Skeletal muscle satellite cell (primary cell): Measurements from ENCODE around the gene ARMC6. TPM values are rescaled to one million over a fixed set of nuclear protein-coding genes. Genes with fewer than 3 reads are reported as not detected.

Source experiments
- H3K27me3 ChIP-seq: 2 replicates; pipeline ENCODE4 v1.7.0; 2013; ENCODE audit warnings: low read length; ENCODE audit not compliant: control insufficient read depth, insufficient read depth
- H3K36me3 ChIP-seq: 2 replicates; pipeline ENCODE4 v1.7.0; 2013; ENCODE audit warnings: mild to moderate bottlenecking, control low read depth, low read length; ENCODE audit not compliant: insufficient read depth
- H3K4me1 ChIP-seq: 2 replicates; pipeline ENCODE4 v1.7.0; 2013; ENCODE audit warnings: low read length; ENCODE audit not compliant: control insufficient read depth, insufficient read depth
- H3K4me2 ChIP-seq: 2 replicates; pipeline ENCODE4 v1.7.0; 2013; ENCODE audit warnings: mild to moderate bottlenecking, low read length
- H3K4me3 ChIP-seq: 2 replicates; pipeline ENCODE4 v1.7.0; 2013; ENCODE audit warnings: low read length
- H3K9ac ChIP-seq: 2 replicates; pipeline ENCODE4 v1.7.0; 2013; ENCODE audit warnings: mild to moderate bottlenecking, low read depth, low read length, moderate library complexity
- H3K9me3 ChIP-seq: replicated peaks from 2 replicates; pipeline ENCODE4 v1.7.0; 2013; ENCODE audit warnings: mild to moderate bottlenecking, control low read depth, low read length
- total RNA-seq: library from RNA; depleted of rRNA; stranded (reverse); fragments of >200 nt; gene quantifications from 2 replicates; pipeline ENCODE4 v1.2.3, GENCODE V29; 2012; rRNA removed

ARMC6 gene
- total RNA-seq, result 49.7 and 55.3 TPM in 2 replicates

DNA sequence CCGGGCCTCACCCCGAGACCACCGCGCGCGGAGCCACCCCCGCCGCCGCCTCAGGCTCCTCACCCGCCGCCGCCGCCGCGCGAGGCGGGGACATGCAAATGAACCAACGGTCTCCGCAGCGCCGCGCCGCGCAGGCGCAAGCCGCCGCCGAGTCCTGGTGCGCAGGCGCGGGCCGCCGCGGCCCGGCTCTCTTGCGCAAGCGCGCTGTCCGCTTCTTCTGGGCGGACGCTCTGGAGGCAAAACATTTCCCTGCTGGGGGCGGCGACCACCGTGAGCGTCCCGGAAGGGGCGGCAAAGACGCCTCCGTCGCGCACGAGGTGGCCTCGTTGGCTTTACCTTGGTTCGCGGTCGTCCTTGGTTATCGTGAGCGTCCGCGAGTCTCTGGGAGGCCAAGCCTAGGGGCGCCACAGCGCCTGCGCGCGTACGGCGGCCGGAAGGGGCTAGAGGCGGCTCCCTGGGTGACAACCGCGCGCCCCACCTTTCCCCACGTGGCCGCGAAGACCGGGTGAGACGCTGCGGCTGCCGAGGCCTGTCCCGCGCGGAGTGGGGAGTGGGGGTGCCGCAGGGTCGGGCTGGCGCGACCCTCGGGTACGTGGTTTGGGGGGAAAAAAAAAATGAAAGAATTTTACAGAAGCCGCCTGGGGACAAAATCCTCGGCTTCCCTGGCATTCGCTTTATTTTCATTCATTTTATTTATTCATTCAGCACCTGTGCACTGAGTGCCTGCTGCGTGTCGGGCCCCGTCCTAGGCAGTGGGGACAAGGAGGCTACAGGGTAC, at the start of gene ARMC6, which contains the start of gene SUGP2:
Gene ARMC6 (plus strand): TSS at position 178 of the 778 bp plus-strand sequence. CDS start 607 bp downstream, outside the sequence.
Gene SUGP2 (minus strand): TSS at position 92 of the 778 bp plus-strand sequence. CDS start 2,446 bp downstream, outside the sequence.
- Histone ChIP-seq H3K9ac (peak within 1 kb of the TSS; percentile 99), H3K36me3 (peaks cover 16% of the 10 kb centered on the region), H3K4me3 (peak within 1 kb of the TSS; percentile 96), H3K27me3 (no peaks in the 10 kb centered on the region), H3K9me3 (no peaks in the 10 kb centered on the region), H3K4me2 (peak within 1 kb of the TSS; percentile 93), H3K4me1 (peaks cover 4% of the 10 kb centered on the region)

DNA sequence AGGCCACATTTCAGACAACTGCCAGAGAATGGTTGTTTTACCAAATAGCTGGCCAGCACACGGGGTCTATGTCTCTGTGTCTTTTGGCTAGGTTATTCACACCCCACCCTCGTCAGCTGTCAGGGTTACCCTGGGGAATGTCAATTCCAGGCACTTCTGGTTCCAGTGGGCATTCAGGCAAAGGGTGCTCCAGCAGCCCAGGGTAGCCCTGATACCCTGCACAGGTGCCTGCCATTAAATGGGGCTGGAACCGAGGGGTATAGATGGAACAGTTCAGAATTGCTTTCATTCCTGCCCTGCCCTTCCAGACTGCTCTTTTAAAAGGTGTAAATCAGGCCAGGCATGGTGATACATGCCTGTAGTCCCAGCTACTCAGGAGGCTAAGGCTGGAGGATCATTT, 49.2 kb upstream of the ARMC6 start:
- no peaks in the 10 kb centered on the region for H3K36me3 ChIP-seq
- peaks cover 31% of the 10 kb centered on the region for H3K27me3 ChIP-seq
- no peak overlapping the region for H3K4me3 ChIP-seq

DNA sequence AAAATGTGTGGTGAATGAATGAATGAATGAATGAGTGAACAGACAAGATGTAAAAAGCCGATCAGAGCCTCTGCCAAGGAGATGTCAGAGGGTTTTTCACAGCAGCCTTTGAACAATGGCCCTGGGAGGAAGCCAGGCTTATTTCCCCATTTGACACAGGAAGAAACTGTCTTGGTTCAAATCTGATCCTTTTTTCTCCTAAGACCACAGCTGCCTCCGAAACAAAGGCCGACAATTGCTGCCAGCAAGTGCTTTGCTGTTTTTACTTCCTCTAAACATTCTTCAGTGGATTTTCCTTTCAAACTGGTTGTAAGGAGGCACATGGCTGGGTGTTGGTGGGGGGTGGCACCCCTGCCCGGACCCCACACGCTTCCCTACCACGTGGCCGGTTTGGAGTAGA, 48.1 kb upstream of the ARMC6 start:
- H3K4me1 ChIP-seq, result no peaks in the 10 kb centered on the region
- H3K9me3 ChIP-seq, result no peaks in the 10 kb centered on the region
- H3K9ac ChIP-seq, result no peak overlapping the region
- H3K36me3 ChIP-seq, result peaks cover under 1% of the 10 kb centered on the region
- H3K4me2 ChIP-seq, result no peak overlapping the region
- peaks cover 31% of the 10 kb centered on the region for H3K27me3 ChIP-seq
- no peak overlapping the region for H3K4me3 ChIP-seq

More for the DNA sequence above, 49.2 kb upstream of the ARMC6 start:
- Histone ChIP-seq H3K4me1 (no peaks in the 10 kb centered on the region), H3K9me3 (no peaks in the 10 kb centered on the region), H3K9ac (no peak overlapping the region), H3K4me2 (no peak overlapping the region)

DNA sequence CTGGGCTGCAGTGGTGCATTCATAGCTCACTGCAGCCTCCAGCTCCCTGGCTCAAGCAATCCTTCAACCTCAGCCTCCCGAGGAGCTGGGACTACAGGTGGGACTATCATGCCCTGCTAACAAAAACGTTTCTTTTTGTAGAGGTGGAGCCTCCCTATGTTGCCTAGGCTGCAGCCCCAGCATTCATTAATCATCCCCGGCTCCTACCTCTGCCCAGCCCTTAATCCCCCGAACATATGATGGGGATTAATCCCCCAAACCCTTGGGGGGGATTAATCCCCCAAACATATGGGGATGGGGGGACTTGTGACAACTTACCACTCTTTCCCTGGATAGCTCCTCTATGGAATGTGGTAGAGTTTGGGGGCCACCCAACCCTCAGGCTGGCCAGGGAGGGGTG, 45.9 kb upstream of the ARMC6 start:
- Histone ChIP-seq H3K4me3 (no peak overlapping the region), H3K9me3 (no peaks in the 10 kb centered on the region), H3K4me2 (no peak overlapping the region), H3K4me1 (no peaks in the 10 kb centered on the region), H3K9ac (no peak overlapping the region), H3K36me3 (peaks cover 16% of the 10 kb centered on the region), H3K27me3 (peaks cover 29% of the 10 kb centered on the region)

DNA sequence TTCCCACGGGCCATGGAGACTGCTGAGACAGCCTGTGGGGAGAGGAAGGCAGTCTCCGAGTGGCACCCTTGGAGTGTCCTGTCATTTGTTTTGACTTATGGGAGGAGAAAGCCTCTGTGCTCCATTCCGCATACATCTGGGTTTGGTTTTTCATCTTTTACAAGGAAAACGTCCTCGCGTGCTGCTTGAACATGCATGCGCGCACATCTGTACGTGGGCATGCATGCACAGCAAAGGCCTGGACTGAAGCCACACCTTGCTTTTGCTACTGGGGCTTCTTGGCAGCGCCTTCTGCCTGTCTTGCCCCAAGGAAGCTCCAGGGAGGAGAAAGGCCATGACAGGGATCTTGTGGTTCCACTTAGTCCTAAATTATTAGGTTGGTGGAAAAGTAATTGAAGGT, 44.1 kb upstream of the ARMC6 start:
- H3K36me3 ChIP-seq, result peaks cover 35% of the 10 kb centered on the region
- H3K27me3 ChIP-seq, result peaks cover 14% of the 10 kb centered on the region
- no peak overlapping the region for H3K4me2 ChIP-seq
- H3K4me3 ChIP-seq, result no peak overlapping the region
- no peaks in the 10 kb centered on the region for H3K9me3 ChIP-seq
- H3K4me1 ChIP-seq, result no peaks in the 10 kb centered on the region
- H3K9ac ChIP-seq, result no peak overlapping the region

DNA sequence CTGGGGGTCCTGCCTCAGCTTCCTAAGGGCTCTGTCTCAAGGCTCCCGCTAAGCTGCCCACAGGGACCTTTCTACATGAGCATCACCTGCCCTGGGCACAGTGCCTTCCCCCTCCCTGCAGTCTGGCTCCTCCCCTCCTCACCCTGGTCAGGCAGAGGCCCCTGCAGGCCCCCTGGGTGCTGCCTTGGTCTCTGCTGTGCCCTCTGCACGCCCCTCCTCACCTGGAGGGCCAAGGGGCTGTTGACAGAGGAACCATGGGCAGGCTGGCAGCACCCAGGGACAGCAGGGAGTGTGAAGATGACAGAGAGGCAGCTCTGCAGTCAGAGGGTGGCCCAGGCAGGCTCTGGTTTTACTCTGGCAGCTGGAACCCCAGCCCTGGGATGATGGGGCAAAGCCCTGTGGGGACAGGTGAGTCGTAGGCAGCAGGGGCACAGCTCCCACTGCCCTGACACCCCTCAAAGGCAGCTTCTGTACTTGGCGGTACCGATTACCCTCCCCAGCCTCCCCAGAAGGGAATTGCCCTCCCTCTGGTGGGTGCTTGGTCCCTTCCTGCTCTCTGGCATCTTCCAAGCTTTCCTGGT, 43.2 kb upstream of the ARMC6 start:
- H3K4me1 ChIP-seq, result no peaks in the 10 kb centered on the region
- no peak overlapping the region for H3K9ac ChIP-seq
- peaks cover 5% of the 10 kb centered on the region for H3K27me3 ChIP-seq
- H3K4me2 ChIP-seq, result no peak overlapping the region
- peaks cover 44% of the 10 kb centered on the region for H3K36me3 ChIP-seq
- no peak overlapping the region for H3K4me3 ChIP-seq
- H3K9me3 ChIP-seq, result no peaks in the 10 kb centered on the region

DNA sequence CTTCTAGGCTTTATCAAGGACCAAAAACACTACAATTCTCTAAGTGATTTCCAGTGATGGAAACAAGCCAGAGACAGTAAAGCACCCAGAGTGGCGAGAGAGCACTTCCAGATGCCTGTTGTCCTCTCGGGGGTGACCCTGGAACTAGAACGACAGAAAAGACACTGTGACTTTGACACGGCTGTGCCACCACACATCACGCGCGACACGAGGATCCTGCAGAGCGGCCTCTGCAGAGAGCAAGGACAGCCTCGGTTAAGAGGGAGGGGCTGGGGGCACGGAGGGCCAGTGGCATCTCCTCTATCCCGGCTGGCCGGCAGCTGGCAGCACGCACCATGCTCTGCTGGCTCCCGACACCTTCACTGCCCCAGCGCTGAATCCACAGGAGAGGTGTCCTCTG, 42.4 kb upstream of the ARMC6 start:
- Histone ChIP-seq H3K27me3 (no peaks in the 10 kb centered on the region), H3K4me3 (no peak overlapping the region), H3K4me2 (no peak overlapping the region), H3K4me1 (peaks cover 4% of the 10 kb centered on the region), H3K9ac (no peak overlapping the region), H3K9me3 (no peaks in the 10 kb centered on the region), H3K36me3 (peaks cover 49% of the 10 kb centered on the region)

DNA sequence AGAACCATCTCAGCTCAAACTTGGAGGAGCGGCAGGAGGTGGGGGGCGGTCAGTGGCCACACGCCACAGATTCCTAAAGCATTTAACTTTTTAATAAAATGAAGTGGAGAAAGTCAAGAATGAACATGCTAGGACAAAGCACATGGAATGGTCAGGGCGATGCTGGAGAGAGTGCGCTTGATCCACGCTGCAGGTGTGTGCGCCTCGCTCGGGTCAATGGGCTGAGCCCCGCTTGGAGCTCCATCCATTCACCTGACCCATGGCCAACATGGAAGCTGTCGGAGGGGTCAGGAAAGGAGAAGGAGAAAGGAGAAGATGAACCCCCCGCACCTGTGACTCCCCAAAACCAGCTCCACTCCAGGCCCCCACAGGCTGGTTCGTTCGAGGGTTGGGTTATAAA, 41.9 kb upstream of the ARMC6 start:
- Histone ChIP-seq H3K4me3 (no peak overlapping the region), H3K4me2 (no peak overlapping the region), H3K36me3 (peaks cover 49% of the 10 kb centered on the region), H3K9ac (no peak overlapping the region), H3K9me3 (no peaks in the 10 kb centered on the region), H3K4me1 (peaks cover 8% of the 10 kb centered on the region), H3K27me3 (no peaks in the 10 kb centered on the region)

DNA sequence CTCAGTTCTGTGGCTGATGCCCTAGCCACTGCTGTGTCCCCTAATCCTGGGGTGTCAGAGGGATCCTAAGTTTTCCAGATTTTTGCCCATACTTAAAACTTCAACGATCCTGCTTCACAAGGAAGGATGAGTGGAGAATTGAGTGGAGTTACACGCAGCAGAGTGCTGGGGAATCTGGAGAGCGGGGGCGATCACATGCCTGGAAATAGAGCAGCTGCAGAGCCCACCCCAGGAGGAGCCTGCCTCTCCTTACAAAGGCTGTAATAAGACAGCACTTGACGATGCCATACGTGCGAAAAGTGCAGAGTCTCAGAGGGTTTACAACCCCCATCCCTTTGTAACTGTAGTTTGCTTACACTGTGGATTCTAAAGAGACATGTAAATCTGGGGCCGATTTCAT, 40.7 kb upstream of the ARMC6 start:
- H3K27me3 ChIP-seq, result no peaks in the 10 kb centered on the region
- H3K9ac ChIP-seq, result no peak overlapping the region
- H3K4me3 ChIP-seq, result no peak overlapping the region
- no peak overlapping the region for H3K4me2 ChIP-seq
- peaks cover 9% of the 10 kb centered on the region for H3K4me1 ChIP-seq
- no peaks in the 10 kb centered on the region for H3K9me3 ChIP-seq
- H3K36me3 ChIP-seq, result peaks cover 57% of the 10 kb centered on the region

DNA sequence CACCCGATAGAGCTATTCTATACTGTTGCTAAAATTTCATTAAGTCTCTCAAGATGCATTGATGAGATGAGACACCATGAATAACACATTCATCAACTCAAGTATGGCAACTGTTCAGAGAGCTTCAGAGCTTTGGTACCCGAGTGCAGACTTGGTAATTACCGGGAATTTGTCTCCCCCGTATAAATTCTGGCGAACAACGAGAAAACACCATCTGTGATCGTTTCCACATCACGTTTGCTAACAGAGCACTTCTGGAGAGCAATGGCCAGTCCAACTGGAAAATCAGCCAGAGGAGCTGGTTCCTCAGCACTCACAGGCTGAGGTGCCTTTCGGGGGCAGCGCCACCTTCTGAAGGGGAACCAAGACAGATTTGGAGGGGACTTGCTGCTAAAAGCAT, 40.3 kb upstream of the ARMC6 start:
- H3K9me3 ChIP-seq, result no peaks in the 10 kb centered on the region
- no peak overlapping the region for H3K9ac ChIP-seq
- H3K36me3 ChIP-seq, result peaks cover 60% of the 10 kb centered on the region
- H3K4me1 ChIP-seq, result peaks cover 9% of the 10 kb centered on the region
- no peak overlapping the region for H3K4me2 ChIP-seq
- H3K27me3 ChIP-seq, result no peaks in the 10 kb centered on the region
- no peak overlapping the region for H3K4me3 ChIP-seq

DNA sequence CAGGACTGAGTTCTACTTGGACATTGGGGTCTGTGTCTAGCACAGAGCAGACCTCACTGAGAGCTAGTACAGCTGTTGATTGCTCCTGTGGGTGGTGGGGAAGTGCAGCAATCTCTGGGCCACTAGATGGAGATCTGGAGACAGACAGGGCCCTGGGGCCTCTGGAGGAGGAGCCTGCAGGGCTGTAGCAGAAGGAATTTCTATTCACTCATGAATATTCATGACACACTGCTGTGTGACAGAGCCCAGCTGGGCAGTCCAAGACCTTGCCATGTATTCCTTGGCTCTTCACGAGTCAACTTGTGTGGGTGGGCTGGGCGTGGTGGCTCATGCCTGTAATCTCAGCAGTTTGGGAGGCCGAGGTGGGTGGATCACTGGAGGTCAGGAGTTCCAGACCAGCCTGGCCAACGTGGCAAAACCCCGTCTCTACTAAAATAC, 37.6 kb upstream of the ARMC6 start:
- Histone ChIP-seq H3K4me3 (no peak overlapping the region), H3K9me3 (no peaks in the 10 kb centered on the region), H3K4me1 (peaks cover 17% of the 10 kb centered on the region), H3K36me3 (peaks cover 80% of the 10 kb centered on the region), H3K27me3 (no peaks in the 10 kb centered on the region), H3K4me2 (no peak overlapping the region), H3K9ac (no peak overlapping the region)
